ENCODE measurements around the gene SKAP1. TPM values are rescaled to one million over a fixed set of nuclear protein-coding genes. Genes with fewer than 3 reads are reported as not detected.
A peak's percentile ranks its signal among the peaks of the same experiment; 100 is the strongest.

SKAP1 gene
- total and polyA plus RNA-seq, 4 donors, result 1.4 to 4.9 (median 2.5) TPM

GRCh38 chr17:48394821-48395220, 35.2 kb downstream of the SKAP1 start:
- peak in 2 of 3 donors; percentile 87 to 88 for DNase-seq
- no peaks in the 10 kb centered on the region for H3K9me3 ChIP-seq (ENCODE audit: control insufficient read depth in 4 of 4, insufficient read depth in 3 of 4, low read length in 3 of 4)
- 27 to 45% methylated on average over 3 of the region's 3 CpGs for WGBS, 2 donors
- H3K36me3 ChIP-seq (ENCODE audit: control insufficient read depth in 4 of 4, insufficient read depth in 4 of 4, low read length in 4 of 4), result no peaks in the 10 kb centered on the region
- peaks cover 0 to 18% (median 2%) of the 10 kb centered on the region in 3 donors for H3K27me3 ChIP-seq (ENCODE audit: control insufficient read depth in 3 of 3, insufficient read depth in 3 of 3, low read length in 2 of 3)
- H3K27ac ChIP-seq (ENCODE audit: low read depth in 1 of 2, low read length in 1 of 2), result no peak overlapping the region
- H3K4me3 ChIP-seq, result no peak overlapping the region
- ATAC-seq (ENCODE audit: insufficient read depth, low FRiP score), result no peak
- peaks cover 0 to 49% (median 7%) of the 10 kb centered on the region in 5 donors for H3K4me1 ChIP-seq (ENCODE audit: control insufficient read depth in 5 of 5, insufficient read depth in 5 of 5, low read length in 5 of 5)
- TF ChIP-seq CTCF (IDR thresholded peaks at IDR 0.05; ENCODE audit: control extremely low read depth, extremely low read depth), result no peak
- H3K9ac ChIP-seq (ENCODE audit: insufficient read depth in 1 of 2, low read length in 2 of 2), result no peak overlapping the region

GRCh38 chr17:48393283-48393682, 36.7 kb downstream of the SKAP1 start:
- H3K4me1 ChIP-seq (ENCODE audit: control insufficient read depth in 5 of 5, insufficient read depth in 5 of 5, low read length in 5 of 5), result peaks cover 0 to 53% (median 7%) of the 10 kb centered on the region in 5 donors

GRCh38 chr17:48392857-48393256, 37.2 kb downstream of the SKAP1 start:
- TF ChIP-seq CTCF (IDR thresholded peaks at IDR 0.05; ENCODE audit: control extremely low read depth, extremely low read depth), result no peak
- H3K27ac ChIP-seq (ENCODE audit: low read depth in 1 of 2, low read length in 1 of 2), result no peak overlapping the region
- peaks cover 0 to 14% (median 0%) of the 10 kb centered on the region in 3 donors for H3K27me3 ChIP-seq (ENCODE audit: control insufficient read depth in 3 of 3, insufficient read depth in 3 of 3, low read length in 2 of 3)
- H3K9me3 ChIP-seq (ENCODE audit: control insufficient read depth in 4 of 4, insufficient read depth in 3 of 4, low read length in 3 of 4), result no peaks in the 10 kb centered on the region
- no peaks in the 10 kb centered on the region for H3K36me3 ChIP-seq (ENCODE audit: control insufficient read depth in 4 of 4, insufficient read depth in 4 of 4, low read length in 4 of 4)
- ATAC-seq (ENCODE audit: insufficient read depth, low FRiP score) (no peak), DNase-seq (peak; percentile 76 to 84 (median 84))
- 50 to 79% methylated on average over 4 of the region's 4 CpGs for WGBS, 2 donors
- no peak overlapping the region for H3K9ac ChIP-seq (ENCODE audit: insufficient read depth in 1 of 2, low read length in 2 of 2)
- peaks cover 0 to 53% (median 7%) of the 10 kb centered on the region in 5 donors for H3K4me1 ChIP-seq (ENCODE audit: control insufficient read depth in 5 of 5, insufficient read depth in 5 of 5, low read length in 5 of 5)
- no peak overlapping the region for H3K4me3 ChIP-seq

More at GRCh38 chr17:48393283-48393682, 36.7 kb downstream of the SKAP1 start:
- Histone ChIP-seq H3K4me3 (no peak overlapping the region), H3K27me3 (ENCODE audit: control insufficient read depth in 3 of 3, insufficient read depth in 3 of 3, low read length in 2 of 3) (peaks cover 0 to 18% (median 0%) of the 10 kb centered on the region in 3 donors), H3K9me3 (ENCODE audit: control insufficient read depth in 4 of 4, insufficient read depth in 3 of 4, low read length in 3 of 4) (no peaks in the 10 kb centered on the region), H3K36me3 (ENCODE audit: control insufficient read depth in 4 of 4, insufficient read depth in 4 of 4, low read length in 4 of 4) (no peaks in the 10 kb centered on the region), H3K9ac (ENCODE audit: insufficient read depth in 1 of 2, low read length in 2 of 2) (no peak overlapping the region), H3K27ac (ENCODE audit: low read depth in 1 of 2, low read length in 1 of 2) (no peak overlapping the region)
- no peak for TF ChIP-seq CTCF (IDR thresholded peaks at IDR 0.05; ENCODE audit: control extremely low read depth, extremely low read depth)
- peak in 2 of 3 donors; percentile 67 to 70 for DNase-seq
- no peak for ATAC-seq (ENCODE audit: insufficient read depth, low FRiP score)

GRCh38 chr17:48391444-48391843, 38.6 kb downstream of the SKAP1 start:
- H3K4me1 ChIP-seq (ENCODE audit: control insufficient read depth in 5 of 5, insufficient read depth in 5 of 5, low read length in 5 of 5), result peaks cover 0 to 53% (median 7%) of the 10 kb centered on the region in 5 donors
- H3K4me3 ChIP-seq, result no peak overlapping the region
- H3K36me3 ChIP-seq (ENCODE audit: control insufficient read depth in 4 of 4, insufficient read depth in 4 of 4, low read length in 4 of 4), result no peaks in the 10 kb centered on the region
- TF ChIP-seq CTCF (IDR thresholded peaks at IDR 0.05; ENCODE audit: control extremely low read depth, extremely low read depth), result no peak
- WGBS, 2 donors, result 17 to 32% methylated on average over 1 of the region's 1 CpG
- H3K27ac ChIP-seq (ENCODE audit: low read depth in 1 of 2, low read length in 1 of 2), result no peak overlapping the region
- peaks cover 0 to 22% (median 1%) of the 10 kb centered on the region in 3 donors for H3K27me3 ChIP-seq (ENCODE audit: control insufficient read depth in 3 of 3, insufficient read depth in 3 of 3, low read length in 2 of 3)
- ATAC-seq (ENCODE audit: insufficient read depth, low FRiP score) (no peak), DNase-seq (peak in 2 of 3 donors; percentile 54 to 64)
- H3K9ac ChIP-seq (ENCODE audit: insufficient read depth in 1 of 2, low read length in 2 of 2), result no peak overlapping the region
- no peaks in the 10 kb centered on the region for H3K9me3 ChIP-seq (ENCODE audit: control insufficient read depth in 4 of 4, insufficient read depth in 3 of 4, low read length in 3 of 4)
